Liver (tissue), 9 donors: Measurements from ENCODE around the gene FKBP5. TPM values are rescaled to one million over a fixed set of nuclear protein-coding genes. Genes with fewer than 3 reads are reported as not detected.

Source experiments
- DNase-seq: peaks from one replicate; pipeline ENCODE4 v3.0.0-alpha.2; 2017; ENCODE audit warnings: low spot score
- H3K27ac ChIP-seq, 2 donors: one replicate each; pipeline ENCODE4 v1.7.0; 2013; ENCODE audit warnings: inconsistent platforms in 2 of 2, low read length in 2 of 2, control low read depth in 1 of 2, low read depth in 1 of 2, mild to moderate bottlenecking in 1 of 2
- H3K27me3 ChIP-seq, 4 donors: one replicate each; pipeline versions ENCODE4 v1.6.1 to v1.7.0; 2013; ENCODE audit warnings: low read length in 3 of 4, inconsistent platforms in 1 of 4, mild to moderate bottlenecking in 1 of 4, moderate library complexity in 1 of 4; ENCODE audit not compliant: control insufficient read depth in 4 of 4, insufficient read depth in 4 of 4
- H3K36me3 ChIP-seq, 4 donors: one replicate each; pipeline versions ENCODE4 v1.6.1 to v1.7.0; 2013; ENCODE audit warnings: low read length in 3 of 4, mild to moderate bottlenecking in 3 of 4, low read depth in 1 of 4, moderate library complexity in 1 of 4; ENCODE audit not compliant: control insufficient read depth in 4 of 4, insufficient read depth in 3 of 4
- H3K4me1 ChIP-seq, 4 donors: one replicate each; pipeline versions ENCODE4 v1.6.1 to v1.7.0; 2013; ENCODE audit warnings: low read length in 3 of 4, mild to moderate bottlenecking in 3 of 4, moderate library complexity in 1 of 4; ENCODE audit not compliant: control insufficient read depth in 4 of 4, insufficient read depth in 4 of 4
- H3K4me3 ChIP-seq, 3 donors: one replicate each; pipeline versions ENCODE4 v1.6.1 to v1.7.0; 2013; ENCODE audit warnings: low read length in 3 of 3, control low read depth in 1 of 3, low read depth in 1 of 3, mild to moderate bottlenecking in 1 of 3
- H3K9ac ChIP-seq, 2 donors: one replicate each; pipeline ENCODE4 v1.7.0; 2013; ENCODE audit warnings: low read length in 2 of 2, mild to moderate bottlenecking in 2 of 2, moderate library complexity in 2 of 2, control low read depth in 1 of 2, low read depth in 1 of 2
- H3K9me3 ChIP-seq, 4 donors: one replicate each; pipeline versions ENCODE4 v1.6.1 to v1.7.0; 2013; ENCODE audit warnings: low read length in 3 of 4; ENCODE audit not compliant: control insufficient read depth in 4 of 4
- ATF3 ChIP-seq: IDR thresholded peaks from 2 replicates; pipeline ENCODE4 v1.6.1; 2016; ENCODE audit warnings: antibody characterized with exemption
- FOXA1 ChIP-seq: IDR thresholded peaks from 2 replicates; pipeline ENCODE4 v1.6.1; 2016; ENCODE audit warnings: antibody characterized with exemption
- FOXA2 ChIP-seq: IDR thresholded peaks from 2 replicates; pipeline ENCODE4 v1.6.1; 2016; ENCODE audit warnings: antibody characterized with exemption
- GABPA ChIP-seq, 2 donors: IDR thresholded peaks in 1 of 2; conservative IDR thresholded peaks in 1 of 2; 2 replicates each; pipeline ENCODE4 v1.6.1; 2016; ENCODE audit warnings: antibody characterized with exemption in 2 of 2, mild to moderate bottlenecking in 1 of 2, moderate library complexity in 1 of 2
- HNF4A ChIP-seq, 2 donors: conservative IDR thresholded peaks; 2 replicates each; pipeline ENCODE4 v1.6.1; 2016; ENCODE audit warnings: antibody characterized with exemption in 2 of 2, mild to moderate bottlenecking in 2 of 2
- HNF4G ChIP-seq: IDR thresholded peaks from 2 replicates; pipeline ENCODE4 v1.6.1; 2016; ENCODE audit warnings: antibody characterized with exemption
- JUND ChIP-seq, 2 donors: IDR thresholded peaks; 2 replicates each; pipeline ENCODE4 v1.6.1; 2016; ENCODE audit warnings: antibody characterized with exemption in 2 of 2
- NR2F2 ChIP-seq: IDR thresholded peaks from 2 replicates; pipeline ENCODE4 v1.6.1; 2016; ENCODE audit warnings: antibody characterized with exemption
- RAD21 ChIP-seq, 2 donors: IDR thresholded peaks; 2 replicates each; pipeline ENCODE4 v1.6.1; 2016; ENCODE audit warnings: antibody characterized with exemption in 2 of 2, mild to moderate bottlenecking in 2 of 2
- RXRA ChIP-seq, 2 donors: IDR thresholded peaks; 2 replicates each; pipeline ENCODE4 v1.6.1; 2017 to 2018; ENCODE audit warnings: antibody characterized with exemption in 2 of 2, mild to moderate bottlenecking in 1 of 2
- SP1 ChIP-seq: IDR thresholded peaks from 2 replicates; pipeline ENCODE4 v1.6.1; 2018; ENCODE audit warnings: antibody characterized with exemption, mild to moderate bottlenecking
- TAF1 ChIP-seq: conservative IDR thresholded peaks from 2 replicates; pipeline ENCODE4 v1.6.1; 2016; ENCODE audit warnings: antibody characterized with exemption, mild to moderate bottlenecking
- ZBTB33 ChIP-seq: IDR thresholded peaks from 2 replicates; pipeline ENCODE4 v1.6.1; 2016; ENCODE audit warnings: antibody characterized with exemption
- WGBS: extraction: QIAGEN DNeasy Blood & Tissue Kit; methylation state at CpG from one replicate; pipeline ENCODE4 v1.1.7; 2013; 5-methylcytosine and 5-hydroxymethylcytosine counted together
- polyA plus RNA-seq, 2 donors: library from polyadenylated mRNA; stranded (reverse) in 1 of 2; unstranded in 1 of 2; fragments of 200-250 nt in 1 of 2; fragments of >200 nt in 1 of 2; fragmentation: Nextera tagmentation in 1 of 2; extraction: Ambion mirVana in 1 of 2; gene quantifications; one replicate each; pipeline versions ENCODE4 v1.2.1 to v1.2.3, GENCODE V29; 2013 to 2015
- total RNA-seq, 2 donors: library from RNA; depleted of rRNA; stranded (reverse); fragments of >200 nt; gene quantifications; one replicate each; pipeline ENCODE4 v1.2.3, GENCODE V29; 2014
- TF ChIP-seq, protein P1 (sequence below): fragments of 150-350 bp; IDR thresholded peaks from 2 replicates; pipeline ENCODE4 v1.5.1; 2017; ENCODE audit warnings: improper control_type of control experiment, low read depth, low read length; ENCODE audit not compliant: missing input control
- TF ChIP-seq, protein P2 (sequence below): IDR thresholded peaks from 2 replicates; pipeline ENCODE4 v1.6.1; 2016; ENCODE audit warnings: antibody characterized with exemption, mild to moderate bottlenecking
- TF ChIP-seq, protein P3 (sequence below): IDR thresholded peaks from 2 replicates; pipeline ENCODE4 v1.6.1; 2016; ENCODE audit warnings: antibody characterized with exemption
- donor health status: healthy.
- donor health status: healthy.
- donor health status: healthy.
- donor health status: healthy.
- donor health status: healthy.

The FKBP5 gene
- total and polyA plus RNA-seq, 4 donors, result 10.3 to 132 (median 63.7) TPM

GRCh38 chr6:35613762-35614161 lies 75.0 kb downstream of the FKBP5 start:
- Histone ChIP-seq H3K9ac (no peak overlapping the region), H3K4me3 (no peak overlapping the region), H3K27ac (no peak overlapping the region), H3K9me3 (no peaks in the 10 kb centered on the region), H3K4me1 (no peaks in the 10 kb centered on the region), H3K36me3 (peaks cover 17 to 55% (median 44%) of the 10 kb centered on the region in 4 donors), H3K27me3 (no peaks in the 10 kb centered on the region)
- no peak for TF ChIP-seq ZBTB33
- TF ChIP-seq RAD21 (IDR thresholded peaks at IDR 0.05), result no peak
- no peak for TF ChIP-seq HNF4G
- TF ChIP-seq GABPA (IDR thresholded peaks at IDR 0.05 in 1 of 2, conservative IDR thresholded peaks at IDR 0.05 in 1 of 2), result no peak
- no peak for TF ChIP-seq FOXA2
- TF ChIP-seq, protein P1, sequence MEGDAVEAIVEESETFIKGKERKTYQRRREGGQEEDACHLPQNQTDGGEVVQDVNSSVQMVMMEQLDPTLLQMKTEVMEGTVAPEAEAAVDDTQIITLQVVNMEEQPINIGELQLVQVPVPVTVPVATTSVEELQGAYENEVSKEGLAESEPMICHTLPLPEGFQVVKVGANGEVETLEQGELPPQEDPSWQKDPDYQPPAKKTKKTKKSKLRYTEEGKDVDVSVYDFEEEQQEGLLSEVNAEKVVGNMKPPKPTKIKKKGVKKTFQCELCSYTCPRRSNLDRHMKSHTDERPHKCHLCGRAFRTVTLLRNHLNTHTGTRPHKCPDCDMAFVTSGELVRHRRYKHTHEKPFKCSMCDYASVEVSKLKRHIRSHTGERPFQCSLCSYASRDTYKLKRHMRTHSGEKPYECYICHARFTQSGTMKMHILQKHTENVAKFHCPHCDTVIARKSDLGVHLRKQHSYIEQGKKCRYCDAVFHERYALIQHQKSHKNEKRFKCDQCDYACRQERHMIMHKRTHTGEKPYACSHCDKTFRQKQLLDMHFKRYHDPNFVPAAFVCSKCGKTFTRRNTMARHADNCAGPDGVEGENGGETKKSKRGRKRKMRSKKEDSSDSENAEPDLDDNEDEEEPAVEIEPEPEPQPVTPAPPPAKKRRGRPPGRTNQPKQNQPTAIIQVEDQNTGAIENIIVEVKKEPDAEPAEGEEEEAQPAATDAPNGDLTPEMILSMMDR, result no peak
- TF ChIP-seq TAF1, result no peak
- no peak for TF ChIP-seq ATF3
- TF ChIP-seq, protein P2, sequence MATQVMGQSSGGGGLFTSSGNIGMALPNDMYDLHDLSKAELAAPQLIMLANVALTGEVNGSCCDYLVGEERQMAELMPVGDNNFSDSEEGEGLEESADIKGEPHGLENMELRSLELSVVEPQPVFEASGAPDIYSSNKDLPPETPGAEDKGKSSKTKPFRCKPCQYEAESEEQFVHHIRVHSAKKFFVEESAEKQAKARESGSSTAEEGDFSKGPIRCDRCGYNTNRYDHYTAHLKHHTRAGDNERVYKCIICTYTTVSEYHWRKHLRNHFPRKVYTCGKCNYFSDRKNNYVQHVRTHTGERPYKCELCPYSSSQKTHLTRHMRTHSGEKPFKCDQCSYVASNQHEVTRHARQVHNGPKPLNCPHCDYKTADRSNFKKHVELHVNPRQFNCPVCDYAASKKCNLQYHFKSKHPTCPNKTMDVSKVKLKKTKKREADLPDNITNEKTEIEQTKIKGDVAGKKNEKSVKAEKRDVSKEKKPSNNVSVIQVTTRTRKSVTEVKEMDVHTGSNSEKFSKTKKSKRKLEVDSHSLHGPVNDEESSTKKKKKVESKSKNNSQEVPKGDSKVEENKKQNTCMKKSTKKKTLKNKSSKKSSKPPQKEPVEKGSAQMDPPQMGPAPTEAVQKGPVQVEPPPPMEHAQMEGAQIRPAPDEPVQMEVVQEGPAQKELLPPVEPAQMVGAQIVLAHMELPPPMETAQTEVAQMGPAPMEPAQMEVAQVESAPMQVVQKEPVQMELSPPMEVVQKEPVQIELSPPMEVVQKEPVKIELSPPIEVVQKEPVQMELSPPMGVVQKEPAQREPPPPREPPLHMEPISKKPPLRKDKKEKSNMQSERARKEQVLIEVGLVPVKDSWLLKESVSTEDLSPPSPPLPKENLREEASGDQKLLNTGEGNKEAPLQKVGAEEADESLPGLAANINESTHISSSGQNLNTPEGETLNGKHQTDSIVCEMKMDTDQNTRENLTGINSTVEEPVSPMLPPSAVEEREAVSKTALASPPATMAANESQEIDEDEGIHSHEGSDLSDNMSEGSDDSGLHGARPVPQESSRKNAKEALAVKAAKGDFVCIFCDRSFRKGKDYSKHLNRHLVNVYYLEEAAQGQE, result no peak
- TF ChIP-seq NR2F2, result no peak
- no peak for TF ChIP-seq HNF4A (conservative IDR thresholded peaks at IDR 0.05)
- TF ChIP-seq, protein P3, sequence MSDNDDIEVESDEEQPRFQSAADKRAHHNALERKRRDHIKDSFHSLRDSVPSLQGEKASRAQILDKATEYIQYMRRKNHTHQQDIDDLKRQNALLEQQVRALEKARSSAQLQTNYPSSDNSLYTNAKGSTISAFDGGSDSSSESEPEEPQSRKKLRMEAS, result no peak
- TF ChIP-seq FOXA1, result no peak
- TF ChIP-seq RXRA (IDR thresholded peaks at IDR 0.05), result no peak
- WGBS, result 91% methylated on average over 1 of the region's 1 CpG
- no peak for DNase-seq

- Histone ChIP-seq H3K4me3 (no peak overlapping the region), H3K9me3 (no peaks in the 10 kb centered on the region), H3K9ac (no peak overlapping the region), H3K36me3 (peaks cover 13 to 46% (median 28%) of the 10 kb centered on the region in 4 donors), H3K27ac (no peak overlapping the region), H3K4me1 (no peaks in the 10 kb centered on the region), H3K27me3 (no peaks in the 10 kb centered on the region)
- 69% methylated on average over 3 of the region's 3 CpGs for WGBS
- no peak for DNase-seq
- TF ChIP-seq HNF4G, result no peak
- TF ChIP-seq, protein P1, result no peak
- no peak for TF ChIP-seq NR2F2
- no peak for TF ChIP-seq FOXA2
- no peak for TF ChIP-seq RAD21 (IDR thresholded peaks at IDR 0.05)
- TF ChIP-seq, protein P3, result no peak
- TF ChIP-seq TAF1, result no peak
- TF ChIP-seq, protein P2, result no peak
- no peak for TF ChIP-seq SP1
- TF ChIP-seq ATF3, result no peak
- TF ChIP-seq FOXA1, result no peak
- TF ChIP-seq JUND (IDR thresholded peaks at IDR 0.05), result no peak
- TF ChIP-seq HNF4A (conservative IDR thresholded peaks at IDR 0.05), result no peak
These were observed 77.5 kb downstream of the FKBP5 start for GRCh38 chr6:35611240-35611639.
